Heart left ventricle (tissue), 13 donors: ENCODE data around the gene NDUFS4.

Experiments
- CTCF ChIP-seq, 12 donors: fragments of 200-600 bp; sonication (generic) in 4 of 12; IDR thresholded peaks; one replicate each; pipeline versions ENCODE4 v1.5.0 to v1.8.0; 2018 to 2022; ENCODE audit warnings: antibody characterized with exemption in 12 of 12, mild to moderate bottlenecking in 5 of 12
- POLR2A ChIP-seq, 2 donors: fragments of 450-650 bp; IDR thresholded peaks; one replicate each; pipeline ENCODE4 v1.6.1; 2017; ENCODE audit warnings: antibody characterized with exemption in 2 of 2, mild to moderate bottlenecking in 2 of 2, moderate library complexity in 2 of 2
- donor health status: ischemic (EF 13 %, LVEDD 7.1; RV severe dilation, severe dysfunction).
- donor health status: DM: no; HTN: yes; CAD: no.
- donor health status: DM: no; HTN: no; CAD: no.
- donor health status: ischemic (EF 25% LVEDD 6.9; RV normal size, moderate dysfunction).
- donor health status: ischemic (EF 25% LVEDD 5.7; RV mildly dilated, moderate dysfunction).
- donor health status: ischemic (EF 35%, LVEDD 5.7; RV mildly dilated, moderate dysfunction).
- donor health status: nonischemic (EF 11% LVEDD 7.7; RV severe dilation, severe dysfunction).
- donor health status: DM: yes; HTN: yes; CAD: no.
- donor health status: PGD.
- donor health status: ischemic (EF 29% LVEDD 5.4; RV normal size, mild dysfunction).
- donor health status: nonischemic (EF 23%, LVEDD 6.1; RV moderate dilation, normal function).

GRCh38 chr5:53642061-53642460 lies 81.6 kb downstream of the NDUFS4 start:
- TF ChIP-seq POLR2A (IDR thresholded peaks at IDR 0.05) (no peak), CTCF (IDR thresholded peaks at IDR 0.05) (no peak)
